ENCODE measurements around the gene MYL6. TPM values are rescaled to one million over a fixed set of nuclear protein-coding genes. Genes with fewer than 3 reads are reported as not detected.
A peak's percentile ranks its signal among the peaks of the same experiment; 100 is the strongest.
"Not testable (repeated sequence)": the region's sequence is repeated elsewhere in the genome, so short reads cannot be mapped to it uniquely, and the experiment has no call there.

Gene MYL6
- polyA plus RNA-seq, 1 of the 3 experiments (the other 2 are of a cell fraction): 4,697 TPM

DNA sequence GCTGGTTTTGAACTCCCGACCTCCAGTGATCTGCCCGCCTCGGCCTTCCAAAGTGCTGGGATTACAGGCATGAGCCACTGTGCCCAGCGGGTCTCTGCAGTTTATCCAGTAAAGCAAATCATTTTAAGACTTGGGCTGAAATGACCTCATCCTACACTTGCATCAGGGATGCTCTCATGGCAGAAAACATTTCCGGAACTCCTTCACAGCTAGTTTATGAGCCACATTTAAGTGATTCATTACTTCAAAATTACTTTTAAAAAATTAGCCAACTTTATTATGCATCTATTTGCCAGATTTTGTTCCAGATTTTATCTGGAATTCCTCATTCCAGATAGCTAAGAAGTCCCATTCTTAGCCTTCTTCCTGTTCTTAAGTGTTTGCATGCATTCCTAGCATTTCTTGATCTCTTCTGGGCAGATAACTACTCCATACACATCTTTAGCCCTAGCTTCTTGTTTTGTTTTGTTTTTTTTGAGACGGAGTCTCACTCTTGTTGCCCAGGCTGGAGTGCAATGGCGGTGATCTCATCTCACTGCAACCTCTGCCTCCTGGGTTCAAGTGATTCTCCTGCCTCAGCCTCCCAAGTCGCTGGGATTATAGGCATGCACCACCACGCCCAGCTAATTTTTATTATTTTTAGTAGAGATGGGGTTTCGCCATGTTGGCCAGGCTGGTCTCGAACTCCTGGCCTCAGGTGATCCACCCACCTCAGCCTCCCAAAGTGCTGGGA is 38.8 kb downstream of the MYL6 start:
- H3K36me3 ChIP-seq (replicated peaks in 1 of 2; ENCODE audit: control insufficient read depth in 1 of 2, insufficient read depth in 2 of 2, low read length in 1 of 2); DNase-seq; H2AFZ ChIP-seq (ENCODE audit: low read depth); H3K9me3 ChIP-seq; H4K20me1 ChIP-seq (ENCODE audit: insufficient read depth); H3K9me2 ChIP-seq; H3K27me3 ChIP-seq (ENCODE audit: insufficient read depth); POLR2A ChIA-PET; H3K4me3 ChIP-seq (ENCODE audit: low read depth in 2 of 2, low read length in 1 of 2); H3K79me2 ChIP-seq (ENCODE audit: insufficient read depth): not testable (repeated sequence)
- 64% methylated on average over 7 of the region's 11 CpGs for WGBS (ENCODE audit: low lambda C conversion rate)
- Histone ChIP-seq H3K27ac (ENCODE audit: low read depth in 2 of 2, low read length in 1 of 2) (peak overlapping the region in 1 of 2 experiments; percentile 77; a peak in 2 of 4 replicates), H3K4me1 (ENCODE audit: control insufficient read depth in 1 of 2, insufficient read depth in 2 of 2, low read depth in 1 of 2, low read length in 1 of 2) (peaks cover 0 to 14% of the 10 kb centered on the region in 2 experiments; a peak in 1 of 4 replicates), H3K9ac (0 out of 2 replicates have a peak overlapping the region, but pooled peaks have one; percentile 9), H3K4me2 (peak overlapping the region; percentile 42; the same call in 1 of the 2 replicates), H3F3A (replicated peaks; ENCODE audit: insufficient read depth) (peaks cover 31% of the 10 kb centered on the region)
- CTCF ChIA-PET: interaction anchor here (1.0 to 10.6 kb wide), 3 partner anchors 8 to 61 kb away, joined by 6 to 123 read pairs (median 37); partner anchors contain the start of genes ANKRD52 and SMARCC2
- TF ChIP-seq TCF12 (IDR thresholded peaks at IDR 0.05): peak; percentile 86
- peak; percentile 70 for TF ChIP-seq FOSL2 (IDR thresholded peaks at IDR 0.05; ENCODE audit: borderline replicate concordance, low read depth)
- TF ChIP-seq, protein P1, sequence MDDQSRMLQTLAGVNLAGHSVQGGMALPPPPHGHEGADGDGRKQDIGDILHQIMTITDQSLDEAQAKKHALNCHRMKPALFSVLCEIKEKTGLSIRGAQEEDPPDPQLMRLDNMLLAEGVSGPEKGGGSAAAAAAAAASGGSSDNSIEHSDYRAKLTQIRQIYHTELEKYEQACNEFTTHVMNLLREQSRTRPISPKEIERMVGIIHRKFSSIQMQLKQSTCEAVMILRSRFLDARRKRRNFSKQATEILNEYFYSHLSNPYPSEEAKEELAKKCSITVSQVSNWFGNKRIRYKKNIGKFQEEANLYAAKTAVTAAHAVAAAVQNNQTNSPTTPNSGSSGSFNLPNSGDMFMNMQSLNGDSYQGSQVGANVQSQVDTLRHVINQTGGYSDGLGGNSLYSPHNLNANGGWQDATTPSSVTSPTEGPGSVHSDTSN (IDR thresholded peaks at IDR 0.05): peak; percentile 80
- TF ChIP-seq TEAD4 (IDR thresholded peaks at IDR 0.05; ENCODE audit: borderline replicate concordance, insufficient read depth): peak; percentile 94
- peak; percentile 79 for TF ChIP-seq ELF1 (IDR thresholded peaks at IDR 0.05)
- peak; percentile 74; the same call in 1 of the 2 replicates for TF ChIP-seq FOXM1 (IDR thresholded peaks at IDR 0.05; ENCODE audit: low read depth)
- TF ChIP-seq RXRA (IDR thresholded peaks at IDR 0.05; ENCODE audit: borderline replicate concordance, low read depth): peak; percentile 6; the same call in 1 of the 2 replicates
- TF ChIP-seq JUND (IDR thresholded peaks at IDR 0.05): peak; percentile 88
- TF ChIP-seq EP300 (IDR thresholded peaks at IDR 0.05; ENCODE audit: borderline replicate concordance in 1 of 2, low read depth in 1 of 2, low read length in 1 of 2): peak in 1 of 2 experiments; percentile 79; a peak in 2 of 4 replicates
- peak; percentile 65; the same call in 1 of the 2 replicates for TF ChIP-seq NFIC (IDR thresholded peaks at IDR 0.05; ENCODE audit: borderline replicate concordance)

DNA sequence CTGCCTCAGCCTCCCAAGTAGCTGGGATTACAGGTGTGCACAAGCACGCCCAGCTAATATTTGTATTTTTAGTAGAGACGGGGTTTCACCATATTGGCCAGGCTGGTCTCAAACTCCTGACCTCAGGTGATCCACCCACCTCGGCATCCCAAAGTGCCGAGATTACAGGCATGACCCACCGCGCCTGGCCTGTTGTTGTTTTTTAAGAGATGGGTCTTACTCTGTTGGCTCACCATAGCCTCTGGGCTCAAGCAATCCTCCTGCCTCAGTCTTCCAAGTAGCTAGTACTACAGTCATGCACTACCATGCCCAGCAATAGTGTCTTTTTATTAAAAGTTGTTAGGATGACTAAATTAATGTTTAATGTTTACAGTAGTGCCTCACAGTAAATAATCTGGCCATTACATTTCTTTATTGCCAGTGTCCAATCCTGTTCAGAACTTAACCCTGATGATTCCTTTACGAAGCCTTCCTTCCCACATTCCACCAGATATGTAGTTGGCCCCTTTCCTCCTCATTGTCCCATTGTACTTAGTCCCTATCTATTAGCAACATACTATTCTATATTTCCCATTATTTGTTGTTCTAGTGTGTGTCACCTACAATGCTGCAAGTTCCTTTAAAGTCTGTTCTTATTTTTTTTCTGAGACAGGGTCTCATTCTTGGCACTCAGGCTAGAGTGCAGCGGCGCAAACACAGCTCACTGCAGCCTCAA is 39.9 kb downstream of the MYL6 start:
- Histone ChIP-seq H3K9me2 (no peaks in the 10 kb centered on the region), H3F3A (replicated peaks; ENCODE audit: insufficient read depth) (peaks cover 35% of the 10 kb centered on the region), H3K79me2 (ENCODE audit: insufficient read depth) (no peaks in the 10 kb centered on the region), H3K9me3 (no peaks in the 10 kb centered on the region), H3K4me2 (no peak overlapping the region; the same call in 1 of the 2 replicates), H3K36me3 (replicated peaks in 1 of 2; ENCODE audit: control insufficient read depth in 1 of 2, insufficient read depth in 2 of 2, low read length in 1 of 2) (no peaks in the 10 kb centered on the region), H3K9ac (no peak overlapping the region), H4K20me1 (ENCODE audit: insufficient read depth) (no peaks in the 10 kb centered on the region), H3K4me1 (ENCODE audit: control insufficient read depth in 1 of 2, insufficient read depth in 2 of 2, low read depth in 1 of 2, low read length in 1 of 2) (peaks cover 0 to 14% of the 10 kb centered on the region in 2 experiments; a peak in 1 of 4 replicates), H3K27me3 (ENCODE audit: insufficient read depth) (no peaks in the 10 kb centered on the region), H2AFZ (ENCODE audit: low read depth) (no peak overlapping the region), H3K4me3 (ENCODE audit: low read depth in 2 of 2, low read length in 1 of 2) (no peak overlapping the region), H3K27ac (ENCODE audit: low read depth in 2 of 2, low read length in 1 of 2) (peak overlapping the region in 1 of 2 experiments; percentile 77; a peak in 2 of 4 replicates)
- ChIA-PET CTCF (interaction anchor here (1.2 to 6.6 kb wide), 2 partner anchors 9 to 146 kb away, joined by 3 to 37 read pairs; partner anchors contain the start of gene SMARCC2), POLR2A (interaction anchor here (0.7 kb wide), 1 partner anchor 100 kb away, joined by 3 read pairs; no protein-coding TSS in a partner anchor)
- DNase-seq: no peak
- TF ChIP-seq, protein P1 (IDR thresholded peaks at IDR 0.05): no peak
- no peak for TF ChIP-seq TAF1 (IDR thresholded peaks at IDR 0.05; ENCODE audit: borderline replicate concordance, low read depth, low read length)
- TF ChIP-seq, protein P2, sequence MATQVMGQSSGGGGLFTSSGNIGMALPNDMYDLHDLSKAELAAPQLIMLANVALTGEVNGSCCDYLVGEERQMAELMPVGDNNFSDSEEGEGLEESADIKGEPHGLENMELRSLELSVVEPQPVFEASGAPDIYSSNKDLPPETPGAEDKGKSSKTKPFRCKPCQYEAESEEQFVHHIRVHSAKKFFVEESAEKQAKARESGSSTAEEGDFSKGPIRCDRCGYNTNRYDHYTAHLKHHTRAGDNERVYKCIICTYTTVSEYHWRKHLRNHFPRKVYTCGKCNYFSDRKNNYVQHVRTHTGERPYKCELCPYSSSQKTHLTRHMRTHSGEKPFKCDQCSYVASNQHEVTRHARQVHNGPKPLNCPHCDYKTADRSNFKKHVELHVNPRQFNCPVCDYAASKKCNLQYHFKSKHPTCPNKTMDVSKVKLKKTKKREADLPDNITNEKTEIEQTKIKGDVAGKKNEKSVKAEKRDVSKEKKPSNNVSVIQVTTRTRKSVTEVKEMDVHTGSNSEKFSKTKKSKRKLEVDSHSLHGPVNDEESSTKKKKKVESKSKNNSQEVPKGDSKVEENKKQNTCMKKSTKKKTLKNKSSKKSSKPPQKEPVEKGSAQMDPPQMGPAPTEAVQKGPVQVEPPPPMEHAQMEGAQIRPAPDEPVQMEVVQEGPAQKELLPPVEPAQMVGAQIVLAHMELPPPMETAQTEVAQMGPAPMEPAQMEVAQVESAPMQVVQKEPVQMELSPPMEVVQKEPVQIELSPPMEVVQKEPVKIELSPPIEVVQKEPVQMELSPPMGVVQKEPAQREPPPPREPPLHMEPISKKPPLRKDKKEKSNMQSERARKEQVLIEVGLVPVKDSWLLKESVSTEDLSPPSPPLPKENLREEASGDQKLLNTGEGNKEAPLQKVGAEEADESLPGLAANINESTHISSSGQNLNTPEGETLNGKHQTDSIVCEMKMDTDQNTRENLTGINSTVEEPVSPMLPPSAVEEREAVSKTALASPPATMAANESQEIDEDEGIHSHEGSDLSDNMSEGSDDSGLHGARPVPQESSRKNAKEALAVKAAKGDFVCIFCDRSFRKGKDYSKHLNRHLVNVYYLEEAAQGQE (IDR thresholded peaks at IDR 0.05; ENCODE audit: low read depth, low read length): no peak
- TF ChIP-seq POLR2AphosphoS5 (IDR thresholded peaks at IDR 0.05; ENCODE audit: low read depth, low read length): no peak
- no peak for TF ChIP-seq CHD2 (IDR thresholded peaks at IDR 0.05; ENCODE audit: low read length, partially characterized antibody)
- no peak for TF ChIP-seq GATA2 (CRISPR knock-in tag; IDR thresholded peaks at IDR 0.05)
- 93% methylated on average over 8 of the region's 9 CpGs for WGBS (ENCODE audit: low lambda C conversion rate)

All from SK-N-SH (cell line).